Dendritic cell treated with granulocyte-macrophage colony-stimulating factor and Interleukin-4, amounts not matched to agents 40 ng/mL and 50 ng/mL, for 4 days (primary cell): ENCODE measurements around the gene PARD3.

Experiments
- H3K27ac Mint-ChIP-seq: one replicate; pipeline ENCODE4 v1.8.0; 2022; ENCODE audit warnings: mild to moderate bottlenecking, mixed read lengths
- H3K27me3 Mint-ChIP-seq: one replicate; pipeline ENCODE4 v1.8.0; 2022; ENCODE audit warnings: mild to moderate bottlenecking, mixed read lengths
- H3K36me3 Mint-ChIP-seq: one replicate; pipeline ENCODE4 v1.8.0; 2022; ENCODE audit warnings: low read depth, mixed read lengths
- H3K4me1 Mint-ChIP-seq: one replicate; pipeline ENCODE4 v1.8.0; 2022; ENCODE audit warnings: low read depth, mixed read lengths
- H3K4me3 Mint-ChIP-seq: one replicate; pipeline ENCODE4 v1.8.0; 2022; ENCODE audit warnings: mild to moderate bottlenecking, moderate library complexity, mixed read lengths
- H3K9me3 Mint-ChIP-seq: one replicate; pipeline ENCODE4 v1.8.0; 2022; ENCODE audit warnings: mixed read lengths
- intact Hi-C: fragments of 100-400 bp; cut with micrococcal nuclease; formaldehyde crosslinking; loops from one replicate; pipeline ENCODE4 v1.15.0; 2022

Gene PARD3

GRCh38 chr10:34578468-34578867 lies 236.6 kb downstream of the PARD3 start:
- H3K36me3 Mint-ChIP-seq, result no peaks in the 10 kb centered on the region
- H3K27ac Mint-ChIP-seq, result no peak overlapping the region
- intact Hi-C loops, result no loop called here
- no peaks in the 10 kb centered on the region for H3K4me1 Mint-ChIP-seq
- no peaks in the 10 kb centered on the region for H3K27me3 Mint-ChIP-seq
- no peaks in the 10 kb centered on the region for H3K9me3 Mint-ChIP-seq
- H3K4me3 Mint-ChIP-seq, result no peak overlapping the region

- H3K27me3 Mint-ChIP-seq, result no peaks in the 10 kb centered on the region
- no peaks in the 10 kb centered on the region for H3K4me1 Mint-ChIP-seq
- intact Hi-C loops, result no loop called here
- no peak overlapping the region for H3K4me3 Mint-ChIP-seq
- H3K9me3 Mint-ChIP-seq, result no peaks in the 10 kb centered on the region
- no peaks in the 10 kb centered on the region for H3K36me3 Mint-ChIP-seq
- H3K27ac Mint-ChIP-seq, result no peak overlapping the region
Measured at GRCh38 chr10:34576797-34577196, 238.3 kb downstream of the PARD3 start.

DNA sequence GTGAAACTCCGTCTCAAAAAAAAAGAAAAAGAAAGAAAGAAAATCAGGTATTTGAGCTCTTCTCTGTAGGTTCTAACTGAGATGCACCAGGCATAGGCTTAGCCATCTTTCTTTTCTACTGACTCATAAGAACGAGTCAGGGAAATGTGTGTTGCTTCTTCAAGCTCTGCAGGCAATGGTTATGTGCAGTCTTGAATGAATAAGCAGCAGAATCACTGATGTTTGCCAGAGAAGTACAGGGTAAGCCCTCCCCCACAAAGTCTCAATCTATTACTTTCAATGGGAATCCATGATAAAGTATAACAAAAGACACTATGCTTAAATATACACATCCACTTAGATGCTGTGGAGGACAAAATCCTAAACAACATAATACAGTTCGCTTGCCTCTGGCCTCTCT lies 239.2 kb downstream of the PARD3 start:
- H3K4me3 Mint-ChIP-seq, result no peak overlapping the region
- no peaks in the 10 kb centered on the region for H3K27me3 Mint-ChIP-seq
- H3K27ac Mint-ChIP-seq, result no peak overlapping the region
- H3K36me3 Mint-ChIP-seq, result no peaks in the 10 kb centered on the region
- no peaks in the 10 kb centered on the region for H3K4me1 Mint-ChIP-seq
- intact Hi-C loops, result no loop called here
- H3K9me3 Mint-ChIP-seq, result no peaks in the 10 kb centered on the region

DNA sequence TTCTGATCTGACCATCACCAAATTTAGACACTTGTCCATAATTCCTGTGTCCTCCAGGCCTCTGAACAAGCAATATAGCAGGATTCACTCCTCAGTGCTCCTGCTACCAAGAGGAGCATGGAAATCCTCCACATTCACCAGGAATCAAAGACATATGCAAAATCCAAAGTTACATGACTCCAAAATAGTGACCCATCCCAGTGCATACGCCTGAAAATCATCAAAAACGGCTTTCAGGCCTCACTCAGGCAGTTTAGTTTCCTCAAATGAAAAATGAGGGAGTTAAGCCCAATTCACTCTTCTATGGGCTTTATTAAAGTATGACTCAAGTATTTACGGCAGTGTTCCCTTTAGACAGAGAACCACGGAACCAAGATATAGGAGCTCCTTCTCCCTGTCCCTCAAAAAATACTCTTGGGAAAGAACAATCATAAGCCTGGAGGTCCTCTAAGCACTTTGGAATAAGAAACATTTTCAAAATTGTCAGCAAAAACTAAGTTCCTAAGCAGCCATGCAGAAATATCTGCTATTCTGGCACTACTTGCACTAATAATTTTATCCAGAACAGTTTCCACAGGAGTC lies 240.7 kb downstream of the PARD3 start:
- intact Hi-C loops, result no loop called here
- no peaks in the 10 kb centered on the region for H3K4me1 Mint-ChIP-seq
- H3K27me3 Mint-ChIP-seq, result no peaks in the 10 kb centered on the region
- H3K27ac Mint-ChIP-seq, result no peak overlapping the region
- no peak overlapping the region for H3K4me3 Mint-ChIP-seq
- H3K36me3 Mint-ChIP-seq, result no peaks in the 10 kb centered on the region
- H3K9me3 Mint-ChIP-seq, result no peaks in the 10 kb centered on the region

- Mint-ChIP-seq H3K27me3 (no peaks in the 10 kb centered on the region), H3K27ac (no peak overlapping the region), H3K36me3 (no peaks in the 10 kb centered on the region), H3K9me3 (no peaks in the 10 kb centered on the region), H3K4me3 (no peak overlapping the region), H3K4me1 (no peaks in the 10 kb centered on the region)
- intact Hi-C loops, result no loop called here
Measured at GRCh38 chr10:34570887-34571286, 244.2 kb downstream of the PARD3 start.

DNA sequence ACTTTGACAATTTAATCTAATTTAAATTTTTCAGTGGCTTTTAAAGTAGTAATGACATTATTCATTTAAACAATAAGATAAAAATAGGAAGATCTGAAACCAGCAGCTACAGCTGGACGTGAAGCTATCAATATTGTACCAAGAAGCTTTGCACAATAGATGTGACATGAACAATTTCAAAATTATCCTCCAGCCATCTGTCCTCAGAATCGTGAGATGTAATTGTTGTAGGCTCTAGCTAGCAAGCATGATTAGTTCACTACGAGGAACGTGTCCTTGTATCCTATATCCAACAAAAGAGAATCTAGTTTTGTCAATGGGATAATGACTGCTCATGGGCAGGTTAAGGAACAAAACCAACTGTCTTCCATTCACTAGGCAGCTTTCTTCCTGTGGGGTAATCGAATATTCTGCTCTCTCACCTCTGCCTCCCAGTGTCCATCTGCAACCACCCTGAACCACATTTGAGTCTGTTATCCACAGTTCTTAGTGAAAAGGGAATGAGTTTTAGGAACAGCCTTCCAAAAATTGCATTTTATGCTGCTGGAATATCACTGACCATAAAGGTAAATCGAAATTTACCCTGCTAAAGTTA lies 247.3 kb downstream of the PARD3 start:
- intact Hi-C loops, result no loop called here

GRCh38 chr10:34565934-34566333 lies 249.2 kb downstream of the PARD3 start:
- Mint-ChIP-seq H3K9me3 (no peaks in the 10 kb centered on the region), H3K4me3 (no peak overlapping the region), H3K36me3 (no peaks in the 10 kb centered on the region), H3K4me1 (no peaks in the 10 kb centered on the region), H3K27ac (no peak overlapping the region), H3K27me3 (no peaks in the 10 kb centered on the region)
- intact Hi-C loops, result no loop called here

More for the DNA sequence above, 247.3 kb downstream of the PARD3 start:
- H3K36me3 Mint-ChIP-seq, result no peaks in the 10 kb centered on the region
- no peak overlapping the region for H3K4me3 Mint-ChIP-seq
- H3K27me3 Mint-ChIP-seq, result no peaks in the 10 kb centered on the region
- H3K9me3 Mint-ChIP-seq, result no peaks in the 10 kb centered on the region
- no peak overlapping the region for H3K27ac Mint-ChIP-seq
- no peaks in the 10 kb centered on the region for H3K4me1 Mint-ChIP-seq

DNA sequence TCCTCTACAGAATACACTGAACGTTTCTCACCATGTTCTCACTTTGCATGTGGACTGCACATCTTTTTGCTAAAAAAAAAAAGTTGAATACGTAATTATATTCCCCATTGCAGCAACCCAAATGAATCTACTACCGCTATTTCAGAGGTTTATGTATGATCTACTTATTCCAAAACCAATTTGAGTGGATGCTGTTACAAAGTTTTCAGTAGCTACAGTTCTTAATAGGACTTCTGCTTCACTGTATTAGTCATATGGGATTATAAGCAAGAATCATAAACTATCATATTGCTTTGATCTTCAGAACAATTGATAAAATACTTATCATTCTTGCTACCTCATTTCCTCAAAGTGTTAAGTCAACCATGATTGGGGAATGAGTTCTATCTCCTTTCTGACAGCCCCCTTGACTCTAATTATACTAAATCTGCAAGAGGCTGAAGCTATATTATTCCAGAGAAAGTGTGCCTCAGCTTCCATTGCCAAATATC lies 257.0 kb downstream of the PARD3 start:
- no peak overlapping the region for H3K4me3 Mint-ChIP-seq
- H3K36me3 Mint-ChIP-seq, result no peaks in the 10 kb centered on the region
- H3K27ac Mint-ChIP-seq, result no peak overlapping the region
- no peaks in the 10 kb centered on the region for H3K4me1 Mint-ChIP-seq
- intact Hi-C loops, result no loop called here
- H3K9me3 Mint-ChIP-seq, result no peaks in the 10 kb centered on the region
- no peaks in the 10 kb centered on the region for H3K27me3 Mint-ChIP-seq

DNA sequence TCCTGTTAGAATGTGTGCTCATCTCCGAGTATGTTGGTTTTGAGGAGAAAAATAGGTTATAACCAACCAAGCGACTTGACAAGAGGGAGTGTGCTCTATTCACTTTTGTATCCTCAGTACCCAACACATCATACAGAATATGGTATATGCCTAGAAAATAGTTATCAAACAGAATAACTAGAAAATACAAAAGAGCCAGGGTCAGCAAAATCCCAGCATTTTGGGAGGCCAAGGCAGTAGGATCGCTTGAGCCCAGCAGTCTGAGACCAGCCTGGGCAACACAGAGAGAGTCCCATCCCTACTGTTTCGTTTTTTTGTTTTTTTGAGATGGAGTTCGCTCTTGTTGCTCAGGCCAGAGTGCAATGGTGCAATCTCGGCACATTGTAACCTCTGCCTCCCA lies 257.9 kb downstream of the PARD3 start:
- Mint-ChIP-seq H3K4me3 (no peak overlapping the region), H3K9me3 (no peaks in the 10 kb centered on the region), H3K4me1 (no peaks in the 10 kb centered on the region), H3K27ac (no peak overlapping the region), H3K36me3 (no peaks in the 10 kb centered on the region), H3K27me3 (no peaks in the 10 kb centered on the region)
- intact Hi-C loops, result no loop called here

GRCh38 chr10:34555653-34556052 lies 259.4 kb downstream of the PARD3 start:
- intact Hi-C loops, result no loop called here
- Mint-ChIP-seq H3K36me3 (no peaks in the 10 kb centered on the region), H3K4me1 (no peaks in the 10 kb centered on the region), H3K9me3 (no peaks in the 10 kb centered on the region), H3K27ac (no peak overlapping the region), H3K4me3 (no peak overlapping the region), H3K27me3 (no peaks in the 10 kb centered on the region)

GRCh38 chr10:34553747-34554146 lies 261.3 kb downstream of the PARD3 start:
- no peaks in the 10 kb centered on the region for H3K4me1 Mint-ChIP-seq
- no peak overlapping the region for H3K4me3 Mint-ChIP-seq
- H3K36me3 Mint-ChIP-seq, result no peaks in the 10 kb centered on the region
- intact Hi-C loops, result no loop called here
- no peaks in the 10 kb centered on the region for H3K27me3 Mint-ChIP-seq
- no peaks in the 10 kb centered on the region for H3K9me3 Mint-ChIP-seq
- H3K27ac Mint-ChIP-seq, result no peak overlapping the region

DNA sequence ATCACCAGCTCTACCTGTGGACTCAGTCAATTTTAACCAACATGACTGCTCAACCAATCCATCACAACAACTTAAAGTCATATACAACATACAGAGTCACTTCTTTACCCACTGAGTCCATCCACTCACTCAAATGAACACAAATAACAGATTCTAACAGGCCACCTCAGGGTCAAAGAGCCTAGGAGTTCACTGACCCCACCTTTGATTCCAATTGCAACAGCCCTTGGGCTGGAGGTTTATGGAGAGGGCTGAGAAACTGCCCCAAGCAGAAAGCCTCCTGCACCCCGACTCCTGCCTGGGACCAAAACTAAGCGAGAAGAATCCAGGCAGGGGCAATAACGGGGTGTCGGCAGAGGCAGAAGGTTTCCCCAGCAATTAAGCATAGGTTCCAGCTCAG lies 263.8 kb downstream of the PARD3 start:
- Mint-ChIP-seq H3K36me3 (no peaks in the 10 kb centered on the region), H3K4me1 (no peaks in the 10 kb centered on the region), H3K4me3 (no peak overlapping the region), H3K27ac (no peak overlapping the region), H3K27me3 (peaks cover 2% of the 10 kb centered on the region), H3K9me3 (no peaks in the 10 kb centered on the region)
- intact Hi-C loops, result no loop called here

GRCh38 chr10:34549953-34550352 lies 265.1 kb downstream of the PARD3 start:
- H3K27ac Mint-ChIP-seq, result no peak overlapping the region
- H3K27me3 Mint-ChIP-seq, result peaks cover 2% of the 10 kb centered on the region
- no peaks in the 10 kb centered on the region for H3K9me3 Mint-ChIP-seq
- no peaks in the 10 kb centered on the region for H3K36me3 Mint-ChIP-seq
- intact Hi-C loops, result no loop called here
- H3K4me1 Mint-ChIP-seq, result no peaks in the 10 kb centered on the region
- H3K4me3 Mint-ChIP-seq, result no peak overlapping the region

GRCh38 chr10:34549001-34549400 lies 266.1 kb downstream of the PARD3 start:
- Mint-ChIP-seq H3K27ac (no peak overlapping the region), H3K9me3 (no peaks in the 10 kb centered on the region), H3K4me1 (no peaks in the 10 kb centered on the region), H3K36me3 (no peaks in the 10 kb centered on the region), H3K4me3 (no peak overlapping the region), H3K27me3 (peaks cover 2% of the 10 kb centered on the region)
- intact Hi-C loops, result no loop called here

GRCh38 chr10:34548466-34548865 lies 266.6 kb downstream of the PARD3 start:
- no peaks in the 10 kb centered on the region for H3K9me3 Mint-ChIP-seq
- H3K27me3 Mint-ChIP-seq, result peaks cover 2% of the 10 kb centered on the region
- no peaks in the 10 kb centered on the region for H3K36me3 Mint-ChIP-seq
- no peak overlapping the region for H3K27ac Mint-ChIP-seq
- no peak overlapping the region for H3K4me3 Mint-ChIP-seq
- no peaks in the 10 kb centered on the region for H3K4me1 Mint-ChIP-seq
- intact Hi-C loops, result no loop called here
